Heart left ventricle (tissue), 16 donors: ENCODE measurements around the gene PRICKLE3. TPM values are rescaled to one million over a fixed set of nuclear protein-coding genes. Genes with fewer than 3 reads are reported as not detected.
A peak's percentile ranks its signal among the peaks of the same experiment; 100 is the strongest.

ENCODE experiments used
- ATAC-seq, 4 donors: fragments of 200-7000 bp; cut with Tn5 transposase; one replicate each; pipeline ENCODE4 v1.9.1; 2020 to 2022; ENCODE audit warnings: moderate library complexity in 4 of 4, mild to moderate bottlenecking in 3 of 4, moderate number of reproducible peaks in 1 of 4
- DNase-seq, 5 donors: peaks; one replicate each; pipeline ENCODE4 v3.0.0-alpha.2; 2020
- H3K27ac ChIP-seq, 12 donors: fragments of 200-600 bp; sonication (generic) in 4 of 12; one replicate each; pipeline versions ENCODE4 v1.5.0 to v1.8.0; 2016 to 2022; ENCODE audit warnings: mild to moderate bottlenecking in 2 of 12
- H3K27me3 ChIP-seq, 9 donors: fragments of 200-600 bp; sonication (generic) in 2 of 9; one replicate each; pipeline versions ENCODE4 v1.5.1 to v1.8.0; 2016 to 2022; ENCODE audit warnings: mild to moderate bottlenecking in 3 of 9
- H3K36me3 ChIP-seq, 9 donors: fragments of 200-600 bp; sonication (generic) in 2 of 9; one replicate each; pipeline versions ENCODE4 v1.5.0 to v1.8.0; 2018 to 2022; ENCODE audit warnings: mild to moderate bottlenecking in 2 of 9
- H3K4me1 ChIP-seq, 12 donors: fragments of 200-600 bp; sonication (generic) in 4 of 12; one replicate each; pipeline versions ENCODE4 v1.5.0 to v1.8.0; 2016 to 2022; ENCODE audit warnings: mild to moderate bottlenecking in 3 of 12
- H3K4me3 ChIP-seq, 12 donors: fragments of 200-600 bp; sonication (generic) in 4 of 12; one replicate each; pipeline versions ENCODE4 v1.5.0 to v1.8.0; 2017 to 2022; ENCODE audit warnings: mild to moderate bottlenecking in 9 of 12, moderate library complexity in 4 of 12
- H3K9me3 ChIP-seq, 12 donors: fragments of 200-600 bp; sonication (generic) in 4 of 12; one replicate each; pipeline versions ENCODE4 v1.5.0 to v1.8.0; 2016 to 2022; ENCODE audit warnings: mild to moderate bottlenecking in 1 of 12
- POLR2A ChIP-seq, 2 donors: fragments of 450-650 bp; IDR thresholded peaks; one replicate each; pipeline ENCODE4 v1.6.1; 2017; ENCODE audit warnings: antibody characterized with exemption in 2 of 2, mild to moderate bottlenecking in 2 of 2, moderate library complexity in 2 of 2
- WGBS, 4 donors: extraction: QIAGEN DNeasy Blood & Tissue Kit in 2 of 4; methylation state at CpG; one replicate each; pipeline versions ENCODE4 v1.1.5 to v1.1.7; 2013 to 2018; 5-methylcytosine and 5-hydroxymethylcytosine counted together
- intact Hi-C, 10 donors: fragments of 100-400 bp; cut with DNase I; formaldehyde crosslinking; loops; one replicate each; pipeline versions ENCODE4 v1.11.1 to v1.14.2; 2022
- polyA plus RNA-seq, 2 donors: library from polyadenylated mRNA; stranded (reverse); fragments of 200-250 nt; gene quantifications; one replicate each; pipeline ENCODE4 v1.2.3, GENCODE V29; 2013
- total RNA-seq, 9 donors: library from RNA; depleted of rRNA in 2 of 9; stranded (reverse); fragments of >200 nt in 2 of 9; fragmentation: NEBNext Ultra II Directional in 3 of 9; extraction: Animal tissue kit (Norgen Biotek cat#: 25700) in 3 of 9; gene quantifications; one replicate each; pipeline versions ENCODE4 v1.1.0 to v1.2.4, GENCODE V29; 2016 to 2023
- TF ChIP-seq, protein P1 (sequence below), 12 donors: fragments of 200-600 bp; sonication (generic) in 4 of 12; IDR thresholded peaks; one replicate each; pipeline versions ENCODE4 v1.5.0 to v1.8.0; 2018 to 2022; ENCODE audit warnings: antibody characterized with exemption in 12 of 12, mild to moderate bottlenecking in 5 of 12
- donor health status: ischemic (EF 13 %, LVEDD 7.1; RV severe dilation, severe dysfunction).
- donor health status: healthy with polysubstance abuse.
- donor health status: DM: no; HTN: yes; CAD: no.
- donor health status: DM: no; HTN: no; CAD: no.
- donor health status: ischemic (EF 25% LVEDD 6.9; RV normal size, moderate dysfunction).
- donor health status: ischemic (EF 25% LVEDD 5.7; RV mildly dilated, moderate dysfunction).
- donor health status: healthy.
- donor health status: DM: yes; HTN: yes; CAD: no.
- donor health status: ischemic (EF 35%, LVEDD 5.7; RV mildly dilated, moderate dysfunction).
- donor health status: nonischemic (EF 11% LVEDD 7.7; RV severe dilation, severe dysfunction).
- donor health status: DM: yes; HTN: yes; CAD: no.
- donor health status: PGD.
- donor health status: ischemic (EF 29% LVEDD 5.4; RV normal size, mild dysfunction).
- donor health status: nonischemic (EF 23%, LVEDD 6.1; RV moderate dilation, normal function).

Gene PRICKLE3
- total and polyA plus RNA-seq, 11 donors = 6.5 to 13.2 (median 9.3) TPM

DNA sequence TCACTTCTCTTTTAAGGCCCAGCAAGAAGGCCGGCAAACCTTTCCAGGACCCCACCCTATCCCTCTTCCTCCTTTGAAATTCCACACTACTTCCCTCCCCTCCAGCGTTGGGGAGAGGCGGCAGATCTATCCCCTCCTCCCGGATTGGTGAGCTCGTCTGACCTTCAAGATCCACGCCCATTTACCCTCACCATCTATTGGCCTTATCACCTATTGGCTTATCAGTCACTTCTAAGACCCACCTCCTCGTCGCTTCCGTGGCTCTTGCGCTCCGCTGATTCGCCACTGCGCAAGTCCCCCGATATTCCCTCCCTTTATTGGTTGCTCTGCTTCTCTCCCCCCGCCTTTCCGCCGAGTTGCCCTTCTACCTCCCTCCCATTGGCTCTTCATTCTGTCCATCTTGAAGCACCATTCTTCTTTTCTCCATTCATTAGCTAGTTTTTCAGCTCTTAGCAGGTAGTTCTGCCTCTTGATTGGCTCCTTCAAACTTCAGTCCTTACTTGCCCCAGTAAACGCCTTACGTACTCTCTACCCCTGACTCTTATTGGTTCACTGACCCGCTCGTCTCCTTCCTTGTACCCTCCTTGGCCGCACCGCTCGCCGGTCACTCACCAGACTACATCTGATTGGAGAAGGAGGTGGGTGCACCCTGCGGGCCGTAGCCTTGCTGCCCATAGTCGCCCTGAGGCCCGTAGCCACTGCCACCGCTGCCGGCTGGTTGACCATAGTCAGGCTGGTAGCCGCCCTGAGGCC lies 4.8 kb upstream of the PRICKLE3 start:
- intact Hi-C loops = loop anchor here in 4 of 10 donors (5.0 to 10.0 kb wide), 4 partner anchors 74 to 734 kb away; partner anchors contain the start of genes PPP1R3F (in 2 of the 4), CLCN5 (in 1 of the 4) and FOXP3 (in 1 of the 4)

DNA sequence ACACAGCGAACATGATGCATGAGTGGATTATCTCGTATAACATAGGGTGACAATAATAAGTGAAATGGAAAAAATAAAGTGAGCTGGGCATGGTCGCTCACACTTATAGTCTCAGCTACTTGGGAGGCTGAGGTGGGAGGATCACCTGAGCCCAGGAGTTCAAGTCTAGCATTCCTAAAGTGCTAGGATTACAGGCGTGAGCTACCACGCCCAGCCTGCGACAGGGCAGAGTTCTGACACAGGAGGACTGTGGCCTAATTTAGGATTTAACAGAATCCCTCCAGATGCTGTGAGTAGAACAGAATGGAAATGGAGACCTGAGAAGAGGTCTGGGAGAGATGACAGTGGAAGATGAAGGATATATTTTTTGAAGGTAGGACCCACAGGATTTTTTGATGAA lies 3.4 kb upstream of the PRICKLE3 start:
- TF ChIP-seq, protein P1, sequence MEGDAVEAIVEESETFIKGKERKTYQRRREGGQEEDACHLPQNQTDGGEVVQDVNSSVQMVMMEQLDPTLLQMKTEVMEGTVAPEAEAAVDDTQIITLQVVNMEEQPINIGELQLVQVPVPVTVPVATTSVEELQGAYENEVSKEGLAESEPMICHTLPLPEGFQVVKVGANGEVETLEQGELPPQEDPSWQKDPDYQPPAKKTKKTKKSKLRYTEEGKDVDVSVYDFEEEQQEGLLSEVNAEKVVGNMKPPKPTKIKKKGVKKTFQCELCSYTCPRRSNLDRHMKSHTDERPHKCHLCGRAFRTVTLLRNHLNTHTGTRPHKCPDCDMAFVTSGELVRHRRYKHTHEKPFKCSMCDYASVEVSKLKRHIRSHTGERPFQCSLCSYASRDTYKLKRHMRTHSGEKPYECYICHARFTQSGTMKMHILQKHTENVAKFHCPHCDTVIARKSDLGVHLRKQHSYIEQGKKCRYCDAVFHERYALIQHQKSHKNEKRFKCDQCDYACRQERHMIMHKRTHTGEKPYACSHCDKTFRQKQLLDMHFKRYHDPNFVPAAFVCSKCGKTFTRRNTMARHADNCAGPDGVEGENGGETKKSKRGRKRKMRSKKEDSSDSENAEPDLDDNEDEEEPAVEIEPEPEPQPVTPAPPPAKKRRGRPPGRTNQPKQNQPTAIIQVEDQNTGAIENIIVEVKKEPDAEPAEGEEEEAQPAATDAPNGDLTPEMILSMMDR (IDR thresholded peaks at IDR 0.05) = no peak
- no peak for TF ChIP-seq POLR2A (IDR thresholded peaks at IDR 0.05)
- WGBS, 4 donors = 78 to 87% (median 80%) methylated on average over 6 of the region's 6 CpGs
- no peaks in the 10 kb centered on the region for H3K27me3 ChIP-seq
- H3K36me3 ChIP-seq = no peaks in the 10 kb centered on the region
- no peaks in the 10 kb centered on the region for H3K9me3 ChIP-seq
- ATAC-seq = no peak
- intact Hi-C loops = loop anchor here in 4 of 10 donors (5.0 to 10.0 kb wide), 4 partner anchors 75 to 735 kb away; partner anchors contain the start of genes PPP1R3F (in 2 of the 4), CLCN5 (in 1 of the 4) and FOXP3 (in 1 of the 4)
- no peak for DNase-seq
- peak overlapping the region in 4 of 12 donors; percentile 48 to 70 (median 57) for H3K4me3 ChIP-seq
- H3K27ac ChIP-seq = peak overlapping the region in 11 of 12 donors; percentile 78 to 92 (median 86)
- H3K4me1 ChIP-seq = peaks cover 0 to 23% (median 6%) of the 10 kb centered on the region in 12 donors

More for the DNA sequence above, 4.8 kb upstream of the PRICKLE3 start:
- Histone ChIP-seq H3K27ac (peak overlapping the region; percentile 78 to 92 (median 88)), H3K27me3 (no peaks in the 10 kb centered on the region), H3K9me3 (no peaks in the 10 kb centered on the region), H3K4me3 (peak overlapping the region; percentile 57 to 96 (median 72)), H3K4me1 (peaks cover 0 to 14% (median 2%) of the 10 kb centered on the region in 12 donors), H3K36me3 (no peaks in the 10 kb centered on the region)
- ATAC-seq = peak; percentile 90 to 93 (median 92)
- TF ChIP-seq, protein P1 (IDR thresholded peaks at IDR 0.05) = no peak
- peak in 1 of 2 donors; percentile 89 for TF ChIP-seq POLR2A (IDR thresholded peaks at IDR 0.05)
- WGBS, 4 donors = 0 to 45% (median 20%) methylated on average over 32 of the region's 32 CpGs
- peak; percentile 91 to 94 (median 94) for DNase-seq

DNA sequence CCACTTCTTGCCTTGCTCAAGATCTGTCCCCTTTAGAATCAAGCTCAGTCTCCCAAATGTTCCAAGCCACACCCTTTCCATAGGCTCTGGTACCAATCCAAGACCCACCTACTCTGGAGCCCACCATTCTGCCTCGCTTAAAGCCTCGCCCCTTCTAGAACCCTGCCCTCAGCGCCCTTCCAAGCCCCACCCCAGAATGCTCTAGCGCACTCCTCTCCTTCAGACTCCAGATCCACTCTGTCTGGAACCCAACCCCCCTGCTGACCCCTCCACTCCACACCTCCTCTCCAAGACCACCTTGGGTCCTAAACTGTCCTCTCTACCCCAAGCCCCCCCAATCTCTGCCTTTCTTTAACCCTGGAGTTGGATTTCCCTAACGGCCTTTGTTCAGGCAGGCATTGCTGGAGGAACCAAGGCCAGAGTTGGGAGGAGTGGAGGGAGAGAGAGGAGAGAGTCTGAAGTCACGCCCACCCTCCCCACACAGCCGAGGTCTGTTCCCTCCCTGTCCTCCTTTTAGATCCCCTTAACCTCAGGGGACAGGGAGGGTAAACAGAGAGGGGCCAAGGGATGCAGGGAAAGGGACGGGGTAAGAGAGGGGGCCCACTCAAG lies 2.4 kb upstream of the PRICKLE3 start:
- ATAC-seq (no peak), DNase-seq (no peak)
- H3K4me3 ChIP-seq = no peak overlapping the region
- WGBS, 4 donors = 66 to 71% (median 69%) methylated on average over 8 of the region's 8 CpGs
- H3K27me3 ChIP-seq = no peaks in the 10 kb centered on the region
- TF ChIP-seq POLR2A (IDR thresholded peaks at IDR 0.05) = no peak
- TF ChIP-seq, protein P1 (IDR thresholded peaks at IDR 0.05) = no peak
- H3K36me3 ChIP-seq = peaks cover 0 to under 1% (median 0%) of the 10 kb centered on the region in 9 donors
- peaks cover 0 to 27% (median 7%) of the 10 kb centered on the region in 12 donors for H3K4me1 ChIP-seq
- H3K9me3 ChIP-seq = no peaks in the 10 kb centered on the region
- H3K27ac ChIP-seq = no peak overlapping the region
- intact Hi-C loops = no loop called here

DNA sequence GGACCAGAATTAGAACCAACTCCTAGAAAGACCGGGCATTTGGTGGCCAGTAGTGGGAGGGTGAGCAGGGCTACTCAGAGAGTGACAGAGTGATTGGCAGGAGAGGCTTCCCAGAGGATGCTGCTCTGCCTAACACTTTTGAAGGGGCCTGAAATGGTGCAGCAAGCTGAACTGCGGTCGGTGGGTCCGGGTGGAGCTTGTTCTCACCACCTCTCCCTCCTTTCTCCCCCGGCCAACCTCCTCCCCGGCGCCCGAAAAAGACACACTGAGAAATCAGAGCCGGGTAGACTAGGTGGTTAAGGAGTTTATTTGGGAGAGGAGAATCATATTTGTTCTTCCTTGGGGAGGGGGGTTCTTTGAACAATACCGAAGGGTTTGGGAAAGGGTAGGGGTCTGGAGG lies 1.4 kb upstream of the PRICKLE3 start:
- intact Hi-C loops = loop anchor here in 1 of 10 donors (2.0 kb wide), 1 partner anchor 21 kb away; no protein-coding TSS in a partner anchor
- TF ChIP-seq, protein P1 (IDR thresholded peaks at IDR 0.05) = no peak
- TF ChIP-seq POLR2A (IDR thresholded peaks at IDR 0.05) = no peak
- Histone ChIP-seq H3K9me3 (no peaks in the 10 kb centered on the region), H3K27me3 (no peaks in the 10 kb centered on the region), H3K27ac (peak overlapping the region in 1 of 12 donors; percentile 84), H3K36me3 (peaks cover 0 to 10% (median 7%) of the 10 kb centered on the region in 9 donors), H3K4me3 (no peak overlapping the region), H3K4me1 (peaks cover 0 to 27% (median 7%) of the 10 kb centered on the region in 12 donors)
- ATAC-seq (no peak), DNase-seq (no peak)
- WGBS, 4 donors = 72 to 81% (median 74%) methylated on average over 10 of the region's 10 CpGs
